ENCODE measurements around the gene NPW. TPM values are rescaled to one million over a fixed set of nuclear protein-coding genes. Genes with fewer than 3 reads are reported as not detected.

NPW gene
- total RNA-seq, 1 donor from 2014 or later: 0.10 TPM

DNA sequence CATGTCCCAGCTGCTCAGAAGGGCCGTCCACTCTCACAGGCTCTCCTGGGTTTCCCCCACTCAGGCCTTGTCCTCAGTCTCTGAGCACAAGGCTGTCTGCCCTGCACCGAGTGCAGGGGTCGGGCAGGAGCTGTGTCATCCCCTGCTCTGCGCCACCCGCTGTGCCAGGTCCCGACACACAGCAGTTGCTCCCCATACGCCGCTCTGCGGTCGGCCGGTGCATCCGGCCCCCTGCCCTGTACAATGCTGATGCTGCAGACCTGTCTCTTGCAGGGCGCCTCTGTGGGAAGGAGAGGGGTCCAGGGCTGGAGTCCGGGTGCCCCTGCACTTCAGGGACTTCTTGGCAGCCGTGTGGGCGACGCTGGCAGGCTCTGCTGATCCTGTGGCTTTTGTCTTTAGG, 34.3 kb downstream of the NPW start:
- no peak for DNase-seq (ENCODE audit: low read depth)

- DNase-seq (ENCODE audit: low read depth): no peak
These were observed 35.1 kb downstream of the NPW start for GRCh38 chr16:2054543-2055245.

GRCh38 chr16:2056077-2056476, 36.5 kb downstream of the NPW start:
- no peak for DNase-seq (ENCODE audit: low read depth)

- DNase-seq (ENCODE audit: low read depth): no peak
These were observed 37.3 kb downstream of the NPW start for GRCh38 chr16:2056681-2057407.

GRCh38 chr16:2057438-2057837, 37.9 kb downstream of the NPW start:
- DNase-seq (ENCODE audit: low read depth): no peak

DNA sequence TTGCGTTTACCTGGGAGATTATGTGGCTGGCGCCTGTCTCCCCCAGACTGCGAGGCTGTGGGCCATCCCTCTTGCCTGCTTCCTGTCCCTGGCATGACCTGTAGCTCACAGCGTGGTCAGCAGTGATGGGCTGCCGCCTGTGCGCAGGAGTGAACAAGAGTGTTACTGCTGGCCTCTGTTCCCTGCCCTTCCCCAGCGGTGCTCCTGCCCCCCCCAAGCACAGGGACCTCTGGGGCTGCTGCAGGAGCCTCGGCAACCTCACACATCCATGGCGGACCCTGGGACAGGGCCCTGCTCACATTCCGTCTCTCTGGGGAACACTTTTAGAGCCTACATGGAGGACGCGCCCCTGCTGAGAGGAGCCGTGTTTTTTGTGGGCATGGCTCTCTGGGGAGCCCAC, 38.8 kb downstream of the NPW start:
- no peak for DNase-seq (ENCODE audit: low read depth)

GRCh38 chr16:2058872-2059271, 39.3 kb downstream of the NPW start:
- peak; percentile 49 for DNase-seq (ENCODE audit: low read depth)

GRCh38 chr16:2060346-2060745, 40.8 kb downstream of the NPW start:
- no peak for DNase-seq (ENCODE audit: low read depth)

DNA sequence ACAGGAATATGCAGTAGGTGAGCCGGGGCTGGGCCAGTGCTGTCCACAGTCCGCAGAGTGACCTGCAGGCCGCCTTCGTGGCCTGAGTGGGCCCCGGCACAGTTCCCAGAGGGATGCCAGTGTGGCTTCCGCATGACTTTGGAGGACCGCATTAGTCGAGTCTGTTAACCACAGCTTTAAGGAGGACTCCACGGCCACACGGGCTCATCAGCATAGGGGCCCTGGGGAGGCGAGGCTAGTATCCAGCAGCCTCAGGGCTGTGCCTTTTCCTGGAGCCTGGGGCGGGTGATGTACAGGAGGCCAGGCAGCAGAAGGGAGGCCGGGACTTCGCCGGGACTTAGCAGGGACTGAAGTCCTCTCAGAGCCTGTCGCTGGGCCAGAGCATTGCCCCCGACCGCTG, 41.4 kb downstream of the NPW start:
- DNase-seq (ENCODE audit: low read depth): no peak

DNA sequence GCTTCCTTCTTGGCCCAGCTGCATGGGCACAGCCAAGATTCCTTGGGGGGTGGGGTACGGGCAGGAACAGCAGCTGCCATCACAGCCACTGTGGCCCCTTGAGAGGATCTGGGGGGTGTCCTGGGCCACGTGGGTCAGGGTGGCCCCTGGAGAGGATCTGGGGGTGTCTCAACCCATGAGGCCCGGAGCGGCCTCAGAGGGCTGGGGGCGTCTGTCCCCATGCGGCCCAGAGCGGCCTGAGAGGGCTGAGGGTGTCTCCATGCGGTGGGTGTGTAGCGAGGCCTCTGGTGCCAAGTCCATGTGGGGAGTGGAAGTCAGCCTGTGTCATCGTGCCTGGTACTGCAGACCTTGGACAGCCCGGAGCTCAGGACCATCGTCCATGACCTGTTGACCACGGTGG, 41.9 kb downstream of the NPW start:
- no peak for DNase-seq (ENCODE audit: low read depth)

DNA sequence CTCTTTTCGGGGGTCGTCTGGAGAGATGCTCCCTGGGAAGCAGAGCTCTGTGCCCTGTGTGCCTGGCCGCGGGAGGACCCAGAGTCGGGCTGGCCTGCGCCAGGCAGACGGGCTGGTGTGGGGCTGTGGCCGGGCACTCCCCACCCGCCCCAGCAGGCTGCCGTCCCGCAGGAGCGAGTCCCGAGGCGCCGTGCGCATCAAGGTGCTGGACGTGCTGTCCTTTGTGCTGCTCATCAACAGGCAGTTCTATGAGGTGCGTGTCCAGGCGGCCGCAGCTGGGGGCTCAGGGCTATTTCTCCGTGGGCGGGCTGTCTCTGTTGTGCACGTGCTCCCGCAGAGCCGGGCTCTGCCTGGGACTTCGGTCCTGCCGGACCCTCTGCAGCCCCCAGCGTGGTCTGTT, 43.2 kb downstream of the NPW start:
- no peak for DNase-seq (ENCODE audit: low read depth)

GRCh38 chr16:2063861-2064260, 44.3 kb downstream of the NPW start:
- no peak for DNase-seq (ENCODE audit: low read depth)

GRCh38 chr16:2064368-2064945, 44.9 kb downstream of the NPW start:
- no peak for DNase-seq (ENCODE audit: low read depth)

GRCh38 chr16:2066139-2066538, 46.6 kb downstream of the NPW start:
- DNase-seq (ENCODE audit: low read depth): no peak

Other genes with a start within 250 kb of the NPW start
- gene NME3, start 248.2 kb upstream of the NPW start, total RNA-seq: 38.9 and 84.0 TPM in 2 replicates
- gene EME2, start 247.0 kb upstream of the NPW start, total RNA-seq: 12.2 and 13.1 TPM in 2 replicates
- gene MRPS34, start 246.7 kb upstream of the NPW start, total RNA-seq: 41.6 and 68.4 TPM in 2 replicates
- gene SPSB3, start 237.2 kb upstream of the NPW start, total RNA-seq: 53.2 and 60.8 TPM in 2 replicates
- 58.2 and 85.3 TPM in 2 replicates for gene NUBP2, start 236.8 kb upstream of the NPW start, total RNA-seq
- gene IGFALS, start 226.1 kb upstream of the NPW start, total RNA-seq: 0.05 TPM in 1 of 2 replicates, not detected in the other
- 63.9 and 102 TPM in 2 replicates for gene HAGH, start 193.0 kb upstream of the NPW start, total RNA-seq
- 84.9 and 109 TPM in 2 replicates for gene FAHD1, start 192.6 kb upstream of the NPW start, total RNA-seq
- gene MEIOB, start 147.6 kb upstream of the NPW start, total RNA-seq: 0.15 and 2.6 TPM in 2 replicates
- not detected in 2 replicates for gene HS3ST6, start 101.4 kb upstream of the NPW start, total RNA-seq
- gene MSRB1, start 76.6 kb upstream of the NPW start, total RNA-seq: 9.6 and 10.8 TPM in 2 replicates
- not detected in 2 replicates for gene RPL3L, start 65.1 kb upstream of the NPW start, total RNA-seq
- gene NDUFB10, start 60.2 kb upstream of the NPW start, total RNA-seq: 119 and 138 TPM in 2 replicates
- gene RPS2, start 55.0 kb upstream of the NPW start, total RNA-seq: 865 and 1,076 TPM in 2 replicates
- gene RNF151, start 52.9 kb upstream of the NPW start, total RNA-seq: not detected in 2 replicates
- 46.2 and 46.3 TPM in 2 replicates for gene TBL3, start 47.7 kb upstream of the NPW start, total RNA-seq
- 0.87 TPM in 1 of 2 replicates, not detected in the other for gene NOXO1, start 38.3 kb upstream of the NPW start, total RNA-seq
- gene GFER, start 35.6 kb upstream of the NPW start, total RNA-seq: 8.7 and 10.1 TPM in 2 replicates
- 2.0 and 8.0 TPM in 2 replicates for gene SYNGR3, start 29.8 kb upstream of the NPW start, total RNA-seq
- gene ZNF598, start 10.0 kb upstream of the NPW start, total RNA-seq: 10.1 and 22.4 TPM in 2 replicates
- gene NHERF2, start 7.1 kb downstream of the NPW start, total RNA-seq: 3.5 and 6.3 TPM in 2 replicates
- 11.4 and 24.5 TPM in 2 replicates for gene NTHL1, start 28.0 kb downstream of the NPW start, total RNA-seq
- 24.5 and 63.6 TPM in 2 replicates for gene TSC2, start 28.2 kb downstream of the NPW start, total RNA-seq
- 17.4 and 98.0 TPM in 2 replicates for gene PKD1, start 116.1 kb downstream of the NPW start, total RNA-seq
- 0.69 and 0.70 TPM in 2 replicates for gene RAB26, start 128.8 kb downstream of the NPW start, total RNA-seq
- 41.8 and 66.1 TPM in 2 replicates for gene TRAF7, start 136.0 kb downstream of the NPW start, total RNA-seq
- under 0.01 and 0.15 TPM in 2 replicates for gene CASKIN1, start 176.8 kb downstream of the NPW start, total RNA-seq
- gene MLST8, start 185.7 kb downstream of the NPW start, total RNA-seq: 16.7 and 22.2 TPM in 2 replicates
- 0.17 and 1.7 TPM in 2 replicates for gene BRICD5, start 191.1 kb downstream of the NPW start, total RNA-seq
- gene PGP, start 195.1 kb downstream of the NPW start, total RNA-seq: 9.7 and 29.9 TPM in 2 replicates
- gene E4F1, start 203.8 kb downstream of the NPW start, total RNA-seq: 29.7 and 32.7 TPM in 2 replicates
- 0.17 and 1.1 TPM in 2 replicates for gene DNASE1L2, start 216.7 kb downstream of the NPW start, total RNA-seq
- gene ECI1, start 231.8 kb downstream of the NPW start, total RNA-seq: 36.0 and 43.1 TPM in 2 replicates
- gene RNPS1, start 248.3 kb downstream of the NPW start, total RNA-seq: 76.4 and 94.4 TPM in 2 replicates

Data from renal cortical epithelial cell (primary cell).